K562 (cell line): ENCODE data around the gene PPP1R10. TPM values are rescaled to one million over a fixed set of nuclear protein-coding genes. Genes with fewer than 3 reads are reported as not detected.
A peak's percentile ranks its signal among the peaks of the same experiment; 100 is the strongest.

ENCODE experiments used
- BHLHE40 ChIP-seq: IDR thresholded peaks from 2 replicates; pipeline ENCODE4 v1.6.1; 2011; ENCODE audit warnings: low read length, improper control_type of control experiment
- CCAR2 ChIP-seq: fragments of 200-400 bp; formaldehyde crosslinking; IDR thresholded peaks from 2 replicates; pipeline ENCODE4 v1.6.1; 2017; ENCODE audit warnings: mild to moderate bottlenecking, low read depth, low read length
- HDAC1 ChIP-seq, 2 experiments: fragments of 450-650 bp; IDR thresholded peaks; 2 replicates each; pipeline ENCODE4 v1.6.1; 2016 to 2017; ENCODE audit warnings: inconsistent platforms in 1 of 2, mild to moderate bottlenecking in 1 of 2, moderate library complexity in 1 of 2
- PRPF4 ChIP-seq: fragments of 200-400 bp; formaldehyde crosslinking; IDR thresholded peaks from one replicate; pipeline ENCODE4 v1.6.1; 2017; ENCODE audit warnings: low read length, low read depth, mild to moderate bottlenecking; ENCODE audit not compliant: insufficient read depth, poor library complexity, severe bottlenecking
- RAD51 ChIP-seq: fragments of 450-650 bp; IDR thresholded peaks from 2 replicates; pipeline ENCODE4 v1.7.1; 2016; ENCODE audit warnings: low read depth, mild to moderate bottlenecking, borderline replicate concordance
- SLC30A9 ChIP-seq: fragments of 250-450 bp; sonication (Bioruptor Pico); IDR thresholded peaks from 2 replicates; pipeline ENCODE4 v1.8.0; 2022; ENCODE audit warnings: mild to moderate bottlenecking, moderate library complexity
- SMARCB1 ChIP-seq: IDR thresholded peaks from 2 replicates; pipeline ENCODE4 v1.6.1; 2011; ENCODE audit warnings: improper control_type of control experiment, low read depth; ENCODE audit not compliant: insufficient read length
- TEAD1 ChIP-seq, 2 experiments: fragments of 450-650 bp in 1 of 2; sonication (generic) in 1 of 2; formaldehyde crosslinking; IDR thresholded peaks; 2 replicates each; pipeline versions ENCODE4 v1.4.0 to v1.8.0; 2020 to 2022; ENCODE audit warnings: mild to moderate bottlenecking in 2 of 2, missing genetic modification reagents in 1 of 2
- ZKSCAN8 ChIP-seq: fragments of 200-800 bp; sonication (Bioruptor generic); IDR thresholded peaks from 2 replicates; pipeline ENCODE4 v1.6.1; 2016; ENCODE audit warnings: missing genetic modification characterization, missing compliant biosample characterization
- ZNF175 ChIP-seq: fragments of 200-800 bp; sonication (Bioruptor generic); IDR thresholded peaks from 2 replicates; pipeline ENCODE4 v1.6.1; 2016; ENCODE audit warnings: low read depth, mild to moderate bottlenecking, missing genetic modification characterization, missing compliant biosample characterization
- ZNF3 ChIP-seq: fragments of 250-450 bp; sonication (Bioruptor Pico); IDR thresholded peaks from 2 replicates; pipeline ENCODE4 v1.5.0; 2021; ENCODE audit warnings: mild to moderate bottlenecking, moderate library complexity
- ZNF695 ChIP-seq: fragments of 450-650 bp; formaldehyde crosslinking; IDR thresholded peaks from 2 replicates; pipeline ENCODE4 v1.4.0; 2020; ENCODE audit warnings: mild to moderate bottlenecking, moderate library complexity
- ZNF785 ChIP-seq: fragments of 250-450 bp; sonication (Bioruptor Pico); IDR thresholded peaks from 2 replicates; pipeline ENCODE4 v1.4.0; 2020; ENCODE audit warnings: mild to moderate bottlenecking
- polyA plus RNA-seq, 8 experiments: library from polyadenylated mRNA; depleted of rRNA in 4 of 8; stranded (reverse) in 5 of 8; unstranded in 3 of 8; fragments of >200 nt; fragmentation: Nextera tagmentation in 2 of 8; fragmentation: Illumina TruSeq in 1 of 8; extraction: Ambion mirVana in 2 of 8; extraction: Trizol in 1 of 8; gene quantifications; 2 replicates each; pipeline versions ENCODE4 v1.2.1 to v1.2.3, GENCODE V29; 2011 to 2014; ENCODE audit warnings: inconsistent platforms in 1 of 8, missing spikeins in 1 of 8
- total RNA-seq, 7 experiments: library from RNA; depleted of rRNA in 6 of 7; stranded (reverse); fragments of >200 nt in 6 of 7; fragmentation: Illumina TruSeq in 2 of 7; extraction: Trizol in 2 of 7; gene quantifications; 2 replicates each; pipeline versions ENCODE4 v1.2.1 to v1.2.3, GENCODE V29; 2011 to 2021; ENCODE audit warnings: low replicate concordance in 1 of 7
- TF ChIP-seq, protein P1 (sequence below): sonication (generic); formaldehyde crosslinking; IDR thresholded peaks from 2 replicates; pipeline ENCODE4 v1.8.0; 2022; ENCODE audit warnings: mild to moderate bottlenecking, missing genetic modification reagents
- TF ChIP-seq, protein P2 (sequence below): fragments of 450-650 bp; IDR thresholded peaks from 2 replicates; pipeline ENCODE4 v1.6.1; 2017; ENCODE audit warnings: antibody characterized with exemption
- TF ChIP-seq, protein P3 (sequence below): fragments of 450-650 bp; IDR thresholded peaks from 2 replicates; pipeline ENCODE4 v1.6.1; 2016; ENCODE audit warnings: low read depth

PPP1R10 gene
- total and polyA plus RNA-seq, 9 of the 15 experiments (the other 6 are each of a cell fraction or from before 2014, with no cell fraction given): 14.1 to 65.5 (median 32.6) TPM

DNA sequence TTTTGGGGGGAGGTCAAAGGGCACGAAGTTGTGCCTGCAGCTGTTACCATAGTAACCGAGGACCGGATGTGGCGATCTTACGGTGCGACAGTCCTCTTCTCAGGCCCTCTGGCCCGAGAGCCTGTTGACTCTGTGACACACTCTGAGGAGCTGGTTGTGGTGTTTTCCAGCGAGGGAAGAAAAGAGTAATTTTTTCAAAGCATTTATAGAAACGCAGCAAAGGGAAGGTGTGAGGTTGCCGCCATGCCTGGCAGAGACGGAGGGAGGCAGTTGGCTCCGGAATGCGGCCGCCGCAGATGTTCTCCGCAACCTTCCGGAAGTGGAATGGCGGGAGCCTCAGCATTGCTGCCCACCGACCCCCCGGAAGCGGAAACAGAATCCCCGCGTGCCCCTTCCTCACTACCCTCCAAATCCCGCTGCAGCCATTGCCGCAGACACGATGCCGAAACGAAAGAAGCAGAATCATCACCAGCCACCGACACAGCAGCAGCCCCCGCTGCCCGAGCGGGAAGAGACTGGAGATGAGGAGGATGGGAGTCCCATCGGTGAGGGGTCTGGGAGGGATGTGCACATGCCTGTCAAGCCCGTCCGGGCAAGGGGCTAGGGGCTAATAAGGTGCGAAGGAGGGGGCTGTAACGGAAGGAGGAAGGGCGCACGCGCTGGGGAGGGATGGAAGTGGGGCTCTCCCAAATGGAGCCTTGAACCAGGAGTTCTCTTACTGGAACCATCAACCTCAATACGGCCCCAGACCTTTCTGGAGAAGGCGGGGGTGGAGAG, 59.9 kb downstream of the PPP1R10 start, which contains the start of gene PRR3 (continued):
- TF ChIP-seq, protein P1, sequence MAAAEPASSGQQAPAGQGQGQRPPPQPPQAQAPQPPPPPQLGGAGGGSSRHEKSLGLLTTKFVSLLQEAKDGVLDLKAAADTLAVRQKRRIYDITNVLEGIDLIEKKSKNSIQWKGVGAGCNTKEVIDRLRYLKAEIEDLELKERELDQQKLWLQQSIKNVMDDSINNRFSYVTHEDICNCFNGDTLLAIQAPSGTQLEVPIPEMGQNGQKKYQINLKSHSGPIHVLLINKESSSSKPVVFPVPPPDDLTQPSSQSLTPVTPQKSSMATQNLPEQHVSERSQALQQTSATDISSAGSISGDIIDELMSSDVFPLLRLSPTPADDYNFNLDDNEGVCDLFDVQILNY (CRISPR knock-in tag): peak; percentile 62; the same call in 1 of the 2 replicates
- no peak; the same call in none of the 2 replicates for TF ChIP-seq ZNF175 (CRISPR knock-in tag)
- peak in 1 of 2 experiments; percentile 85; a peak in 2 of 4 replicates for TF ChIP-seq HDAC1 (IDR thresholded peaks at IDR 0.05)
- no peak for TF ChIP-seq ZNF3 (CRISPR knock-in tag)
- 0 out of 2 replicates have a peak, but pooled peaks have one; percentile 10 for TF ChIP-seq RAD51
- TF ChIP-seq, protein P2, sequence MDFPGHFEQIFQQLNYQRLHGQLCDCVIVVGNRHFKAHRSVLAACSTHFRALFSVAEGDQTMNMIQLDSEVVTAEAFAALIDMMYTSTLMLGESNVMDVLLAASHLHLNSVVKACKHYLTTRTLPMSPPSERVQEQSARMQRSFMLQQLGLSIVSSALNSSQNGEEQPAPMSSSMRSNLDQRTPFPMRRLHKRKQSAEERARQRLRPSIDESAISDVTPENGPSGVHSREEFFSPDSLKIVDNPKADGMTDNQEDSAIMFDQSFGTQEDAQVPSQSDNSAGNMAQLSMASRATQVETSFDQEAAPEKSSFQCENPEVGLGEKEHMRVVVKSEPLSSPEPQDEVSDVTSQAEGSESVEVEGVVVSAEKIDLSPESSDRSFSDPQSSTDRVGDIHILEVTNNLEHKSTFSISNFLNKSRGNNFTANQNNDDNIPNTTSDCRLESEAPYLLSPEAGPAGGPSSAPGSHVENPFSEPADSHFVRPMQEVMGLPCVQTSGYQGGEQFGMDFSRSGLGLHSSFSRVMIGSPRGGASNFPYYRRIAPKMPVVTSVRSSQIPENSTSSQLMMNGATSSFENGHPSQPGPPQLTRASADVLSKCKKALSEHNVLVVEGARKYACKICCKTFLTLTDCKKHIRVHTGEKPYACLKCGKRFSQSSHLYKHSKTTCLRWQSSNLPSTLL: no peak
- TF ChIP-seq, protein P3, sequence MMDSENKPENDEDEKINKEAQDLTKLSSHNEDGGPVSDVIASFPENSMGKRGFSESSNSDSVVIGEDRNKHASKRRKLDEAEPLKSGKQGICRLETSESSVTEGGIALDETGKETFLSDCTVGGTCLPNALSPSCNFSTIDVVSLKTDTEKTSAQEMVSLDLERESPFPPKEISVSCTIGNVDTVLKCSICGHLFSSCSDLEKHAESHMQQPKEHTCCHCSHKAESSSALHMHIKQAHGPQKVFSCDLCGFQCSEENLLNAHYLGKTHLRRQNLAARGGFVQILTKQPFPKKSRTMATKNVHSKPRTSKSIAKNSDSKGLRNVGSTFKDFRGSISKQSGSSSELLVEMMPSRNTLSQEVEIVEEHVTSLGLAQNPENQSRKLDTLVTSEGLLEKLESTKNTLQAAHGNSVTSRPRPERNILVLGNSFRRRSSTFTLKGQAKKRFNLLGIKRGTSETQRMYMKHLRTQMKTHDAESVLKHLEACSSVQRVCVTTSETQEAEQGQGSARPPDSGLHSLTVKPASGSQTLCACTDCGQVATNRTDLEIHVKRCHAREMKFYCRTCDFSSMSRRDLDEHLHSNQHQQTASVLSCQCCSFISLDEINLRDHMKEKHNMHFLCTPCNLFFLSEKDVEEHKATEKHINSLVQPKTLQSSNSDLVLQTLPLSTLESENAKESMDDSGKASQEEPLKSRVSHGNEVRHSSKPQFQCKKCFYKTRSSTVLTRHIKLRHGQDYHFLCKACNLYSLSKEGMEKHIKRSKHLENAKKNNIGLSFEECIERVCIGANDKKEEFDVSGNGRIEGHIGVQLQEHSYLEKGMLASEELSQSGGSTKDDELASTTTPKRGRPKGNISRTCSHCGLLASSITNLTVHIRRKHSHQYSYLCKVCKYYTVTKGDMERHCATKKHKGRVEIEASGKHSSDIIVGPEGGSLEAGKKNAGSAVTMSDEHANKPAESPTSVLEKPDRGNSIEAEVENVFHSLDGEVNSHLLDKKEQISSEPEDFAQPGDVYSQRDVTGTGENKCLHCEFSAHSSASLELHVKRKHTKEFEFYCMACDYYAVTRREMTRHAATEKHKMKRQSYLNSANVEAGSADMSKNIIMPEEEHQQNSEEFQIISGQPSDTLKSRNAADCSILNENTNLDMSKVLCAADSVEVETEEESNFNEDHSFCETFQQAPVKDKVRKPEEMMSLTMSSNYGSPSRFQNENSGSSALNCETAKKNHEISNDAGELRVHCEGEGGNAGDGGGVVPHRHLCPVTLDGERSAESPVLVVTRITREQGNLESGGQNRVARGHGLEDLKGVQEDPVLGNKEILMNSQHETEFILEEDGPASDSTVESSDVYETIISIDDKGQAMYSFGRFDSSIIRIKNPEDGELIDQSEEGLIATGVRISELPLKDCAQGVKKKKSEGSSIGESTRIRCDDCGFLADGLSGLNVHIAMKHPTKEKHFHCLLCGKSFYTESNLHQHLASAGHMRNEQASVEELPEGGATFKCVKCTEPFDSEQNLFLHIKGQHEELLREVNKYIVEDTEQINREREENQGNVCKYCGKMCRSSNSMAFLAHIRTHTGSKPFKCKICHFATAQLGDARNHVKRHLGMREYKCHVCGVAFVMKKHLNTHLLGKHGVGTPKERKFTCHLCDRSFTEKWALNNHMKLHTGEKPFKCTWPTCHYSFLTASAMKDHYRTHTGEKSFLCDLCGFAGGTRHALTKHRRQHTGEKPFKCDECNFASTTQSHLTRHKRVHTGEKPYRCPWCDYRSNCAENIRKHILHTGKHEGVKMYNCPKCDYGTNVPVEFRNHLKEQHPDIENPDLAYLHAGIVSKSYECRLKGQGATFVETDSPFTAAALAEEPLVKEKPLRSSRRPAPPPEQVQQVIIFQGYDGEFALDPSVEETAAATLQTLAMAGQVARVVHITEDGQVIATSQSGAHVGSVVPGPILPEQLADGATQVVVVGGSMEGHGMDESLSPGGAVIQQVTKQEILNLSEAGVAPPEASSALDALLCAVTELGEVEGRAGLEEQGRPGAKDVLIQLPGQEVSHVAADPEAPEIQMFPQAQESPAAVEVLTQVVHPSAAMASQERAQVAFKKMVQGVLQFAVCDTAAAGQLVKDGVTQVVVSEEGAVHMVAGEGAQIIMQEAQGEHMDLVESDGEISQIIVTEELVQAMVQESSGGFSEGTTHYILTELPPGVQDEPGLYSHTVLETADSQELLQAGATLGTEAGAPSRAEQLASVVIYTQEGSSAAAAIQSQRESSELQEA: peak; percentile 36; the same call in 1 of the 2 replicates
- no peak for TF ChIP-seq ZNF785 (CRISPR knock-in tag)
- no peak for TF ChIP-seq PRPF4
- no peak for TF ChIP-seq SLC30A9
- no peak for TF ChIP-seq ZKSCAN8
- no peak for TF ChIP-seq ZNF695 (CRISPR knock-in tag)
- peak; percentile 62 to 97; a peak in 3 of 4 replicates for TF ChIP-seq TEAD1 (CRISPR knock-in tag; IDR thresholded peaks at IDR 0.05)
- TF ChIP-seq CCAR2: no peak
- TF ChIP-seq SMARCB1: no peak
- peak; percentile 37; the same call in 1 of the 2 replicates for TF ChIP-seq BHLHE40
